Trophoblast cell (in vitro differentiated cells and primary cell): Measurements from ENCODE around the gene MRGPRD.
A peak's percentile ranks its signal among the peaks of the same experiment; 100 is the strongest.

Experiments used
- DNase-seq, 2 donors: peaks; one replicate each; pipeline ENCODE4 v3.0.0-alpha.2; 2016
- H2AFZ ChIP-seq: 2 replicates; pipeline ENCODE4 v1.6.1; 2013; ENCODE audit warnings: low read length, moderate library complexity, mild to moderate bottlenecking; ENCODE audit not compliant: insufficient read depth, poor library complexity
- H2AK5ac ChIP-seq: 2 replicates; pipeline ENCODE4 v1.6.1; 2013; ENCODE audit warnings: mild to moderate bottlenecking, low read length
- H2BK120ac ChIP-seq: 2 replicates; pipeline ENCODE4 v1.6.1; 2013; ENCODE audit warnings: low read length, mild to moderate bottlenecking, moderate library complexity; ENCODE audit not compliant: insufficient read depth, poor library complexity
- H2BK12ac ChIP-seq: 2 replicates; pipeline ENCODE4 v1.6.1; 2013; ENCODE audit warnings: mild to moderate bottlenecking, low read length, moderate library complexity
- H2BK5ac ChIP-seq: 2 replicates; pipeline ENCODE4 v1.6.1; 2013; ENCODE audit warnings: low read length, low read depth, moderate library complexity, mild to moderate bottlenecking; ENCODE audit not compliant: poor library complexity
- H3K14ac ChIP-seq: 2 replicates; pipeline ENCODE4 v1.6.1; 2013; ENCODE audit warnings: mild to moderate bottlenecking, low read length
- H3K18ac ChIP-seq: 2 replicates; pipeline ENCODE4 v1.6.1; 2013; ENCODE audit warnings: mild to moderate bottlenecking, low read length
- H3K23ac ChIP-seq: 2 replicates; pipeline ENCODE4 v1.6.1; 2013; ENCODE audit warnings: low read length
- H3K27ac ChIP-seq: 2 replicates; pipeline ENCODE4 v1.5.1; 2013; ENCODE audit warnings: low read depth, mild to moderate bottlenecking, inconsistent platforms, low read length, moderate library complexity
- H3K27me3 ChIP-seq: 2 replicates; pipeline ENCODE4 v1.6.1; 2013; ENCODE audit warnings: inconsistent platforms, mild to moderate bottlenecking, low read length, moderate library complexity; ENCODE audit not compliant: insufficient read depth
- H3K36me3 ChIP-seq, 2 experiments: 1 replicate in 1 of 2; 2 replicates in 1 of 2; pipeline ENCODE4 v1.6.1; 2013; ENCODE audit warnings: low read length in 2 of 2, mild to moderate bottlenecking in 2 of 2, moderate library complexity in 1 of 2; ENCODE audit not compliant: insufficient read depth in 2 of 2, control insufficient read depth in 1 of 2
- H3K4ac ChIP-seq: 2 replicates; pipeline ENCODE4 v1.6.1; 2013; ENCODE audit warnings: low read depth, mild to moderate bottlenecking, low read length, moderate library complexity
- H3K4me1 ChIP-seq, 2 experiments: 1 replicate in 1 of 2; 2 replicates in 1 of 2; pipeline ENCODE4 v1.6.1; 2013; ENCODE audit warnings: low read length in 2 of 2, mild to moderate bottlenecking in 2 of 2, moderate library complexity in 1 of 2; ENCODE audit not compliant: insufficient read depth in 2 of 2, control insufficient read depth in 1 of 2
- H3K4me2 ChIP-seq: 2 replicates; pipeline ENCODE4 v1.6.1; 2013; ENCODE audit warnings: inconsistent platforms, mild to moderate bottlenecking, low read length, moderate library complexity
- H3K4me3 ChIP-seq: 2 replicates; pipeline ENCODE4 v1.5.1; 2013; ENCODE audit warnings: mild to moderate bottlenecking, low read depth, low read length, inconsistent platforms
- H3K79me1 ChIP-seq: one replicate; pipeline ENCODE4 v1.6.1; 2013; ENCODE audit warnings: low read length
- H3K79me2 ChIP-seq: 2 replicates; pipeline ENCODE4 v1.6.1; 2013; ENCODE audit warnings: low read length, mild to moderate bottlenecking; ENCODE audit not compliant: control insufficient read depth, insufficient read depth, poor library complexity
- H3K9ac ChIP-seq: 2 replicates; pipeline ENCODE4 v1.6.1; 2013; ENCODE audit warnings: mild to moderate bottlenecking, low read length
- H3K9me3 ChIP-seq: 2 replicates; pipeline ENCODE4 v1.6.1; 2013; ENCODE audit warnings: low read depth, mild to moderate bottlenecking, control low read depth, inconsistent platforms, low read length; ENCODE audit not compliant: insufficient read depth
- H4K12ac ChIP-seq: 2 replicates; pipeline ENCODE4 v1.6.1; 2013; ENCODE audit warnings: low read depth, mild to moderate bottlenecking, low read length, moderate library complexity
- H4K8ac ChIP-seq: 2 replicates; pipeline ENCODE4 v1.6.1; 2013; ENCODE audit warnings: low read depth, mild to moderate bottlenecking, low read length, moderate library complexity
- H4K91ac ChIP-seq: one replicate; pipeline ENCODE4 v1.6.1; 2013; ENCODE audit warnings: low read depth, mild to moderate bottlenecking, low read length, moderate library complexity
- WGBS: extraction: QIAGEN DNeasy Blood & Tissue Kit; methylation state at CpG from one replicate; pipeline ENCODE4 v1.1.7; 2013; ENCODE audit warnings: missing lambda C conversion rate; ENCODE audit not compliant: insufficient read length, insufficient coverage; ENCODE audit errors: extremely low coverage; 5-methylcytosine and 5-hydroxymethylcytosine counted together

Gene MRGPRD

DNA sequence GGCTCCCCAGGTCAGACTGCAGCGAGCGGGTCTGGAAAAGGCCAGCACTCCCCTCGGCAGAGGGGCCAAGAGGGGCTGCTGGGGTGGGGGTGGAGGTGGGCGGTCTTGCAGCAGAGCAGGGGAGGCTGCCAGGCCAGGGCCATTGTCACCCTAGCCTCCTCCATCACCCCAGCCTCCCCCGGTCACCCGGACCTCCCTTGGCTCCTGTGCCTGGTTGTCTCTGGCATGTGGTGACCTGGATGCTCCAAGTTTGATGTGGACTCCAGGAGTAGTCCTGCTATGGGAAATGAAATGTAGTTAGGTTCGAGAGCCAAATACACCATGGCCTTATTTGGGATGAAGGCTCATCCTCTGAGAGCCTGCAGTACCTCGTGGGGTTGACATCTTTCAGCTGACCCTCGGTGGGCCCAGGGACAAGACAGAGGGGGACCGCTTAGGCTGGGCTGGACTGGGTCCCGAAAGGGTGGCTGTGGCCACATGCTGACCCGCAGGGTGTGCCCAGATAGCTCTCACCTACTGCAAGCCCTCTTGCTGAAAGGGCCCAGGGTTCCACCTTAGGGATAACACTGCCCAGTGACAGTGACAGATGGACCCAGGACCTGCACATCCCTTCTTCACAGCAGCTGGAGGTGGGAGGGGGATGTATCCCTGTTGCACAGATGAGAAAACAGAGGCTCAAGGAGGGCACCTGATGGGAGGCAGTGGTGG is 24.1 kb downstream of the MRGPRD start:
- Histone ChIP-seq H3K4me1 (no peaks in the 10 kb centered on the region), H3K4ac (no peak overlapping the region), H4K91ac (no peak overlapping the region), H2BK12ac (no peak overlapping the region), H3K36me3 (no peaks in the 10 kb centered on the region), H3K4me3 (no peak overlapping the region), H3K18ac (no peak overlapping the region), H3K79me1 (no peaks in the 10 kb centered on the region), H2AFZ (no peak overlapping the region), H4K12ac (no peak overlapping the region), H3K14ac (no peak overlapping the region), H2BK5ac (no peak overlapping the region), H2AK5ac (no peak overlapping the region), H3K27me3 (no peaks in the 10 kb centered on the region), H3K9ac (no peak overlapping the region), H3K79me2 (no peaks in the 10 kb centered on the region), H4K8ac (no peak overlapping the region), H3K23ac (no peak overlapping the region), H3K27ac (no peak overlapping the region), H3K4me2 (no peak overlapping the region), H2BK120ac (no peak overlapping the region), H3K9me3 (no peaks in the 10 kb centered on the region)
- DNase-seq = no peak
- WGBS = no CpG with 5 or more reads among the region's 12 CpGs

DNA sequence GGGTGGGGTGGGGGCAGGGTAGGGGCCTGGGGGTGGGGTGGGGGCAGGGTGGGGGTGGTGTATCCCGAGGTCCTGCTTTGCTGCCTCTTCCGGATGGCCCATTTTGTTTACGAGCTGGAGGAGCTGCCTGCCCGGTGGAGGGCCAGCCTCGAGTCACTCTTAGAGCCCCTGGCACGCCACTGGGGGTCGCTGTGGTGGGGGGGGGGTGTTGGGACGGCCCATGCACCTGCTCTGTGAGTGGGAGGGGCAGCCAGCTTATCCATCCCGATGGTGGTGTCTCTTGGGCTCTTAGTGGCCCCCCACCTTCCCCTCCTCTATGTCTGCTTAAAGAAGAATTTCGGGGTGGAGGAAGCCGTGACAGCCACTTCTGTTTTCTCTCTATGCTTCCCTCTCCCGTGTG is 24.6 kb downstream of the MRGPRD start:
- H3K79me1 ChIP-seq = no peaks in the 10 kb centered on the region
- no peak overlapping the region for H2AFZ ChIP-seq
- no CpG with 5 or more reads among the region's 12 CpGs for WGBS
- H2AK5ac ChIP-seq = no peak overlapping the region
- no peak overlapping the region for H3K27ac ChIP-seq
- no peaks in the 10 kb centered on the region for H3K9me3 ChIP-seq
- no peak overlapping the region for H3K23ac ChIP-seq
- H3K14ac ChIP-seq = no peak overlapping the region
- no peak overlapping the region for H3K4me3 ChIP-seq
- H3K4ac ChIP-seq = no peak overlapping the region
- H3K36me3 ChIP-seq = no peaks in the 10 kb centered on the region
- no peak for DNase-seq
- no peak overlapping the region for H2BK120ac ChIP-seq
- H3K79me2 ChIP-seq = no peaks in the 10 kb centered on the region
- H3K4me1 ChIP-seq = no peaks in the 10 kb centered on the region
- no peak overlapping the region for H3K18ac ChIP-seq
- no peak overlapping the region for H2BK12ac ChIP-seq
- H4K8ac ChIP-seq = no peak overlapping the region
- H4K91ac ChIP-seq = no peak overlapping the region
- H2BK5ac ChIP-seq = no peak overlapping the region
- no peak overlapping the region for H4K12ac ChIP-seq
- no peak overlapping the region for H3K4me2 ChIP-seq
- H3K27me3 ChIP-seq = no peaks in the 10 kb centered on the region
- H3K9ac ChIP-seq = no peak overlapping the region

DNA sequence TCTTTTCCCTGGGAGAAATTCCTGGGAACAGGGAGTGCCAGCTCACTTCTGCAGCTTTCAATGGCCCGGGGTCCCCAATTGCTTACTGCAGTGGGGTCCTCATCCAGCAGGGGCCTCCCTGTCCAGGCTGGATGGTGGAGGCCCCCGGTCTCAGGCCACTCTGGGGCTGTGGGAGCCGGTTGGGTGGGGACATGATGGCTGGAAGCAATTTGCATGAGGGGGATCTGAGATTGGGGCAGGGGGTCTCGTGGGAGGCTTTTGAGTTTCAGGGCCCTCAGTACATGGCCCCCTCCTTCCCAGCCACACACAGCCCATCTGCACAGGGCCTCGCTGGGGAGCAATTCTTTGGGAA is 25.2 kb downstream of the MRGPRD start:
- H2BK120ac ChIP-seq = no peak overlapping the region
- H2BK5ac ChIP-seq = no peak overlapping the region
- no peak overlapping the region for H3K4me3 ChIP-seq
- no peak overlapping the region for H2AFZ ChIP-seq
- H3K4me2 ChIP-seq = no peak overlapping the region
- no peak overlapping the region for H2AK5ac ChIP-seq
- H2BK12ac ChIP-seq = no peak overlapping the region
- H3K27me3 ChIP-seq = no peaks in the 10 kb centered on the region
- H3K27ac ChIP-seq = no peak overlapping the region
- no peak overlapping the region for H4K12ac ChIP-seq
- no peak for DNase-seq
- no peak overlapping the region for H3K23ac ChIP-seq
- WGBS = no CpG with 5 or more reads among the region's 5 CpGs
- H3K36me3 ChIP-seq = no peaks in the 10 kb centered on the region
- H3K18ac ChIP-seq = no peak overlapping the region
- H4K8ac ChIP-seq = no peak overlapping the region
- H3K14ac ChIP-seq = no peak overlapping the region
- no peak overlapping the region for H3K9ac ChIP-seq
- H3K4me1 ChIP-seq = no peaks in the 10 kb centered on the region
- no peaks in the 10 kb centered on the region for H3K79me2 ChIP-seq
- H4K91ac ChIP-seq = no peak overlapping the region
- H3K4ac ChIP-seq = no peak overlapping the region
- H3K79me1 ChIP-seq = no peaks in the 10 kb centered on the region
- no peaks in the 10 kb centered on the region for H3K9me3 ChIP-seq

DNA sequence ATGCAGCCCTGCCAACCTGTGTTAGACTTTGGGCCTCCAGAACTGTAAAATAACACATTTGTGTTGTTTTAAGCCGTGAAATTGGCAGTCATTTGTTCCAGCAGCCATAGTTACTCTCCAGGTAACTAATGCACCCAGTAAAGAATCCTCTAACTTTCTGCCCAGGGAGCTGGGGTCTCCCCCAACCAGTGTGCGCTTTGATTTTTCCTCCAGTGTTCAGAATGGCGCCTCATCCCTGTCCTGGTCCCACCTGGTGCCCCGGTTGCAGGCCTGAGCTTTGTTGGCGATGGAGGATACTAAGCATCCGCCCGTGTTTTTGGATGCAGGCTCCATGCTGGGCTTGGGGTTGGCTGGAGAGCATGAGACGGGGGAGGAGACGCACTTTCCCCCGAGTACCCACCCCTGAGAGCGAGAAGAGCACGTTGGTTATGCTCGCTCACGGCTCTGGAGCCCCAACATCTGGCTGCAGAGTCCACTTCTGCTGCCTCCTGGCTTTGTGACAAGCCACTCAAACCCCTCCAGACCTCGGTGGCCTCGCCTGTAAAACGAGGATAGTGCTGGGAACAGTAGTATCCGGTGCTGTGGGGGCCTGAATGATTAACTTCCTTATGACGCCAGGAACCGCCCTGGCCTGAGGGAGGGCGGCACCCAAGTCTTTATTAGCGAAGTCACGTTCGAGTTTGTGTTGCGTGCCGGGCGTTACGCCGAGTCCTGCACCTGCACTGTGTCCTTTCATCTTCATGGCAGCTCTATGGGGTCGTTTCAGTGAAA is 25.8 kb downstream of the MRGPRD start:
- no peaks in the 10 kb centered on the region for H3K9me3 ChIP-seq
- H3K23ac ChIP-seq = no peak overlapping the region
- H3K4me2 ChIP-seq = no peak overlapping the region
- peak overlapping the region; percentile 25 for H3K9ac ChIP-seq
- no peaks in the 10 kb centered on the region for H3K27me3 ChIP-seq
- no peaks in the 10 kb centered on the region for H3K79me2 ChIP-seq
- H4K12ac ChIP-seq = no peak overlapping the region
- DNase-seq = peak in 1 of 2 donors; percentile 22
- no peak overlapping the region for H4K8ac ChIP-seq
- H3K79me1 ChIP-seq = no peaks in the 10 kb centered on the region
- H4K91ac ChIP-seq = no peak overlapping the region
- no peaks in the 10 kb centered on the region for H3K36me3 ChIP-seq
- no peak overlapping the region for H2BK12ac ChIP-seq
- H3K27ac ChIP-seq = no peak overlapping the region
- no peak overlapping the region for H2AFZ ChIP-seq
- no peak overlapping the region for H3K14ac ChIP-seq
- H3K4me3 ChIP-seq = no peak overlapping the region
- H3K18ac ChIP-seq = no peak overlapping the region
- H2BK120ac ChIP-seq = no peak overlapping the region
- no peak overlapping the region for H2AK5ac ChIP-seq
- no peaks in the 10 kb centered on the region for H3K4me1 ChIP-seq
- no peak overlapping the region for H2BK5ac ChIP-seq
- H3K4ac ChIP-seq = no peak overlapping the region
- no CpG with 5 or more reads among the region's 30 CpGs for WGBS
